OCI-LY1 (cell line): ENCODE results near the gene GNA12.

Experiments
- H2AFZ ChIP-seq: fragments of 200-600 bp; sonication (generic), shearing (Covaris generic); 2 replicates; pipeline ENCODE4 v1.6.0; 2014; ENCODE audit warnings: antibody characterized with exemption, mild to moderate bottlenecking, low read length
- H3F3A ChIP-seq: fragments of 200-600 bp; sonication (generic), shearing (Covaris generic); 2 replicates; pipeline ENCODE4 v1.6.0; 2014; ENCODE audit warnings: mild to moderate bottlenecking, antibody characterized with exemption, low read length, moderate library complexity; ENCODE audit not compliant: insufficient read depth
- H3K27ac ChIP-seq: fragments of 200-600 bp; sonication (generic); 2 replicates; pipeline ENCODE4 v1.5.1; 2014; ENCODE audit warnings: low read length, mixed run types, mild to moderate bottlenecking, low read depth; ENCODE audit not compliant: poor library complexity, severe bottlenecking
- H3K27me3 ChIP-seq: fragments of 200-600 bp; sonication (generic); 2 replicates; pipeline ENCODE4 v1.6.0; 2014; ENCODE audit warnings: antibody characterized with exemption, mild to moderate bottlenecking, low read length, moderate library complexity; ENCODE audit not compliant: insufficient read depth
- H3K36me3 ChIP-seq: fragments of 200-600 bp; sonication (generic); 2 replicates; pipeline ENCODE4 v1.6.1; 2014; ENCODE audit warnings: mild to moderate bottlenecking, antibody characterized with exemption, low read length, moderate library complexity, mixed read lengths; ENCODE audit not compliant: insufficient read depth
- H3K4me1 ChIP-seq: fragments of 200-600 bp; sonication (generic); 2 replicates; pipeline ENCODE4 v1.5.1; 2014; ENCODE audit warnings: mild to moderate bottlenecking, low read length, moderate library complexity; ENCODE audit not compliant: insufficient read depth, severe bottlenecking
- H3K4me2 ChIP-seq: fragments of 200-600 bp; sonication (generic), shearing (Covaris generic); 2 replicates; pipeline ENCODE4 v1.6.1; 2014; ENCODE audit warnings: low read length
- H3K4me3 ChIP-seq: fragments of 200-600 bp; sonication (generic); 2 replicates; pipeline ENCODE4 v1.5.1; 2014; ENCODE audit warnings: low read length, low read depth, mild to moderate bottlenecking, mixed read lengths; ENCODE audit not compliant: poor library complexity, severe bottlenecking
- H3K79me2 ChIP-seq: fragments of 200-600 bp; shearing (Covaris generic); 2 replicates; pipeline ENCODE4 v1.6.1; 2016; ENCODE audit warnings: mixed run types, low read length, mixed read lengths; ENCODE audit not compliant: insufficient read depth
- H3K9ac ChIP-seq: fragments of 200-600 bp; sonication (generic), shearing (Covaris generic); 2 replicates; pipeline ENCODE4 v1.6.1; 2014; ENCODE audit warnings: mild to moderate bottlenecking, low read length, mixed read lengths
- H3K9me2 ChIP-seq: fragments of 200-600 bp; sonication (generic), shearing (Covaris generic); 2 replicates; pipeline ENCODE4 v1.6.1; 2014; ENCODE audit warnings: low read depth, mild to moderate bottlenecking, low read length, mixed read lengths
- H3K9me3 ChIP-seq: fragments of 200-600 bp; shearing (Covaris generic); 2 replicates; pipeline ENCODE4 v1.6.1; 2014; ENCODE audit warnings: low read length, mixed read lengths
- H4K20me1 ChIP-seq: fragments of 200-600 bp; sonication (generic), shearing (Covaris generic); 2 replicates; pipeline ENCODE4 v1.6.0; 2016; ENCODE audit warnings: mild to moderate bottlenecking, low read length; ENCODE audit not compliant: insufficient read depth
- EZH2 ChIP-seq: fragments of 200-600 bp; sonication (generic), shearing (Covaris generic); IDR thresholded peaks from 2 replicates; pipeline ENCODE4 v1.8.0; 2017; ENCODE audit warnings: borderline replicate concordance, mixed run types, mild to moderate bottlenecking, antibody characterized with exemption, low read length, moderate library complexity, mixed read lengths
- TF ChIP-seq, protein P1 (sequence below): fragments of 200-600 bp; sonication (generic), shearing (Covaris generic); IDR thresholded peaks from 2 replicates; pipeline ENCODE4 v1.5.1; 2017; ENCODE audit warnings: mild to moderate bottlenecking, antibody characterized with exemption, low read length, moderate library complexity, mixed read lengths

The GNA12 gene

DNA sequence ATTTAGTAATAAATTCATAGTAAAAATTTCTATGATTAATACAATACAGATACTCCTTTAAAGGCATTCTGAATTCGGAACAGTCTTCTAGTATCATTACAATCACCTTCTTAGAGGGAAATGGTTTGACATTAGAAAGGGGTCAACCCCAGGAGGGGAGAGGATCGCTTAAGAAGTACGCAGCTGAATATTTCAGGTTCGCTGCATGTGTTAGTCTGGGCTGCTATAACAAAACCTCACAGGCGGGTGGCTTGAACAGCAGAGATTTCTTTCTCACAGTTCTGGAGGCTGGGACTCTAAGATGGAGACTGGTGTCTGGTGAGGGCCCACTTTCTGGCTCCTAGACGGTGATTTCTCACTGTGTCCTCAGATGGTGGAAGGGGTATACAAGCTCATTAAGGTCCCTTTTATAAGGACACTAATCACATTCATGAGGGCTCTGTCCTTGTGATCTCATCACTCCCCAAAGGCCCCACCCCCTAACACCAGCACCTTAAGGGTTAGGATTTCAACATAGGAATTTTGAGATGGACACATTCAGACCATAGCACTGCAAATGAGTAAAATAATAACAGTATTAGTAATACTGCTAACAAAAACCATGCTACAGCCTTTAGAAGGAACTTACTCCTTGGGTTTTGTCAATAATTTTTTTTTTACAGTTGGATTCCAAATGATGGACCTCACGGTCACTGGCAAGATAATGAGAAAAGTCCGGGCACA, 34.0 kb downstream of the GNA12 start:
- TF ChIP-seq, protein P1, sequence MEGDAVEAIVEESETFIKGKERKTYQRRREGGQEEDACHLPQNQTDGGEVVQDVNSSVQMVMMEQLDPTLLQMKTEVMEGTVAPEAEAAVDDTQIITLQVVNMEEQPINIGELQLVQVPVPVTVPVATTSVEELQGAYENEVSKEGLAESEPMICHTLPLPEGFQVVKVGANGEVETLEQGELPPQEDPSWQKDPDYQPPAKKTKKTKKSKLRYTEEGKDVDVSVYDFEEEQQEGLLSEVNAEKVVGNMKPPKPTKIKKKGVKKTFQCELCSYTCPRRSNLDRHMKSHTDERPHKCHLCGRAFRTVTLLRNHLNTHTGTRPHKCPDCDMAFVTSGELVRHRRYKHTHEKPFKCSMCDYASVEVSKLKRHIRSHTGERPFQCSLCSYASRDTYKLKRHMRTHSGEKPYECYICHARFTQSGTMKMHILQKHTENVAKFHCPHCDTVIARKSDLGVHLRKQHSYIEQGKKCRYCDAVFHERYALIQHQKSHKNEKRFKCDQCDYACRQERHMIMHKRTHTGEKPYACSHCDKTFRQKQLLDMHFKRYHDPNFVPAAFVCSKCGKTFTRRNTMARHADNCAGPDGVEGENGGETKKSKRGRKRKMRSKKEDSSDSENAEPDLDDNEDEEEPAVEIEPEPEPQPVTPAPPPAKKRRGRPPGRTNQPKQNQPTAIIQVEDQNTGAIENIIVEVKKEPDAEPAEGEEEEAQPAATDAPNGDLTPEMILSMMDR, result no peak
- no peak for TF ChIP-seq EZH2
- Histone ChIP-seq H3K9ac (no peak overlapping the region), H3K27me3 (no peaks in the 10 kb centered on the region), H3K4me2 (no peak overlapping the region), H3K79me2 (no peaks in the 10 kb centered on the region), H3K27ac (no peak overlapping the region), H2AFZ (no peak overlapping the region), H3K4me3 (no peak overlapping the region), H3K9me3 (no peaks in the 10 kb centered on the region), H3K9me2 (no peaks in the 10 kb centered on the region), H3F3A (no peaks in the 10 kb centered on the region), H3K4me1 (no peaks in the 10 kb centered on the region), H4K20me1 (no peaks in the 10 kb centered on the region), H3K36me3 (no peaks in the 10 kb centered on the region)

DNA sequence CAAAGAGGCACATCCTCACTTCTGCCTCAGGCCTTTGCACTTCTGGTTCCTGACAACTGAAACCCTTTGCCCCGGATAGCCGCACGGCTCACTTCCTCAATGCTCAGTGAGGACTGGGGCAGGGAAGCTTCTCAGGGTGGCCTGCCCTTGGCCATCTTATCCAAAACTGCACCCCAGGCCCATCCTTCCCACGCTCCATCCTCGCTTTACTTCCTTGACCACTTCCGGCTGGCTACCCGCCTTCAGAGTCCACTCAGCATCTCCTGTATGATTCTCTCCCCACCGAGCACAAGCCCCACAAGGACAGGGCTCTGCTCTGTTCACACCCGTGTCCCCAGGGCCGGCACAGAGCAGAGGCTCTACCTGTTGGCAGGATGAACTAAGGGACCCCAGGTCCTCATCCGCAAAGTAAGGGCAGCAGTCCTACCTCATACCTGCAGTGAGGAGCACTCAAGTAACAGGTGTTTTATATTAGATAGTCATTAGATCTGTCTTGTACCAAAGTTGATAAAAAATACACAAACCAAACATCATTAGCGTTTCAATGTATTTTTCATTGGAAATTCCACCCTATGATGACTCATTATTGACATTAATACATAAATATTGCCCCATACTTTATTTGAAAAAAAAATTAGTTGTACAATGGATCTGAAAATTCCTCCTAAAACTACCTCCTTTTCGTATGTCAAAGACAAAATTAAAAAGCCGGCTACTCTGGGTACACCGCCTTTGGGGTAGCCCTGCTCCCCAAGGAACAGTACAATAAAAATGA, 35.0 kb downstream of the GNA12 start:
- H3F3A ChIP-seq, result no peaks in the 10 kb centered on the region
- no peak overlapping the region for H2AFZ ChIP-seq
- no peaks in the 10 kb centered on the region for H3K9me3 ChIP-seq
- no peak overlapping the region for H3K27ac ChIP-seq
- H3K79me2 ChIP-seq, result no peaks in the 10 kb centered on the region
- H3K9ac ChIP-seq, result no peak overlapping the region
- H3K4me2 ChIP-seq, result no peak overlapping the region
- H3K27me3 ChIP-seq, result no peaks in the 10 kb centered on the region
- TF ChIP-seq, protein P1, result no peak
- no peak for TF ChIP-seq EZH2
- H3K4me1 ChIP-seq, result no peaks in the 10 kb centered on the region
- H3K36me3 ChIP-seq, result no peaks in the 10 kb centered on the region
- H3K9me2 ChIP-seq, result no peaks in the 10 kb centered on the region
- H4K20me1 ChIP-seq, result no peaks in the 10 kb centered on the region
- no peak overlapping the region for H3K4me3 ChIP-seq

DNA sequence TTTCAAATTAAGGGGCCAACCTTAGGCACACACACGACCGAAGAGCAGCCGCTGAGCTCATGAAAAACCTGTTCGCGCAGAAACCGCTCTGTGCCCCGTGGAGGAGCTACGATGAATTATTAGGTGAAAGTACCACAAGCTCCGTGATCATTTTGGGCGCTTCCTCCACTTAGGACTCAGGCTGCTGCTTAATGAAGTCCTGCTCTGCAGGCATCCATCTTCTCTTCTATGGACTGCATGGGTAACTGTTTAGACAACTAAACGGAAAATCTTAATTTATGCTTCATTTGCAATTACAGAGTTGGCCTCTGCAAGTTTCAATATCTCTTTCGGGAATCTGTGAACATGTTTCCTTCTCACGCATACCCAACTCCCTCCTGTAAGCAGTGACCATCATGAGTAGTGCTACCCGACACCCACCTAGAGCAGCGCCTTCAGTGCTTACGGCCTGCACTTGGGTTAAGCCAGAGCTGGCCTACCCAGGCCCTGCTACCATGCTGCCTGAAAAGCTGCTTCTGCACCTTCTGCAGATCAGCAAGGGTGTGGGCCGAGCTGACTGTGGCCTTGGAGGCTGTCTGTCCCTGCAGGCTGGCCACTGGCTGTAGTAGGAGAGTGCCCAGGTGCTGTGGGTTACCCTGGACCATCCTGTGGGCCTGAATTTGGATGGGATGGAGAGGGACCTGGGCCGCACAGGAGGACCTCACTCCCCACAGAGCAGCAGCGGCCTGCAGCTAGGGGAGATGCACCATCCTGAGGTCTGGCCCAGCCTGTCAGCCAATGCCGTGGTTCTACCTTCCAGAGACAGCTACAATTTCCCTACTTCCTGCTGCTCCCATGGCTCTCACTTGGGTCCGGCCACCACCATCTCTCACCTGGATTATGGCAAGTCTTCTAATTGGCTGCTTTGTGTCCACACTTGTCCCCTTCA, 36.0 kb downstream of the GNA12 start:
- H3K9me2 ChIP-seq, result no peaks in the 10 kb centered on the region
- H3K4me1 ChIP-seq, result no peaks in the 10 kb centered on the region
- no peaks in the 10 kb centered on the region for H3K36me3 ChIP-seq
- no peak overlapping the region for H3K27ac ChIP-seq
- H2AFZ ChIP-seq, result no peak overlapping the region
- no peaks in the 10 kb centered on the region for H3K79me2 ChIP-seq
- no peaks in the 10 kb centered on the region for H3K27me3 ChIP-seq
- no peaks in the 10 kb centered on the region for H3K9me3 ChIP-seq
- no peak overlapping the region for H3K4me3 ChIP-seq
- TF ChIP-seq, protein P1, result no peak
- no peak for TF ChIP-seq EZH2
- no peaks in the 10 kb centered on the region for H3F3A ChIP-seq
- H4K20me1 ChIP-seq, result no peaks in the 10 kb centered on the region
- no peak overlapping the region for H3K4me2 ChIP-seq
- no peak overlapping the region for H3K9ac ChIP-seq
